HG03521 (cell line): ENCODE results near the gene OPHN1.

Experiments used
- ATAC-seq: cut with Tn5 transposase; IDR thresholded peaks from one replicate; pipeline ENCODE4 v1.9.1; 2021; ENCODE audit warnings: mild to moderate bottlenecking, moderate library complexity; ENCODE audit not compliant: unreplicated experiment

The OPHN1 gene

DNA sequence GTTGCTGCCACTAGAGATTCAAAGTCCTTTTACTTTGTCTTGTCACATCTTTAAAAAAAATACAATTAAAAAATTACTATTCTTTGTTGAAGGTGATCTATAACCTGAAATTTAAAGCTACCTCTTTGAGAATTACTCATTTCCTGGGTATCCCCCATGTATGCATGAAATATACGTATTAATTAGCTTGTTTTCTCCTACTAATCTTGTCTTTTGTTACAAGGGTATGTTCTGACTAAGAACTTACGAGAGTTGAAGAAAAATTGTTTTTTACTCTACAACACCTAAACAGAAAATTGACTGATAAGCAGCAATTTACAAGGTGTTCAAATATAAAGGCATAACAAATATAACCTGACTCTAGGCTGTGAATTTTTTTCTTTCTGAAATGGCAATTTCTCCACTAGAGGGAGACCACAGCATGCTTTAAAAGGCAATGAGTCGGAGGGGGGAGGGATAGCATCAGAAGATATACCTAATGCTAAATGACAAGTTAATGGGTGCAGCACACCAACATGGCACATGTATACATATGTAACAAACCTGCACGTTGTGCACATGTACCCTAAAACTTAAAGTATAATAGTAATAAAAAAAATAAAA is 249.6 kb downstream of the OPHN1 start:
- ATAC-seq = no peak

DNA sequence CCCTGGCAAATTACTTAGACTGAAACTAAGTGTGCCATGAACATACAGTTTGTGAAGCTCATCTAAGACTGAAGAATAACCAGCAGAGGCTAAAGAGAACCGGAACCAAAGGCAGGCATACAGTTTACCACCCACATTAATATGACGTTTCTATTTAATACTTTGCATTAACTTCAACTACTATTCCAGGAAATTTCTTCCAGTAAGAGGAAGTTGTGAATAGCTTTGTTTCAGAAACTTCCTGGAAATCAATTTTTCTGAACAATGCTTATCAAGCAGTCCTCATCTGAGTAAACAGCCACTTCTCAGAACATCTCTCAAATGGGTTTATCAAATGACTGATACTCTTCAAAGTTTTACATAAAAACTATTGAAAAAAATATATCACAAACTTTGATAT is 252.7 kb downstream of the OPHN1 start:
- no peak for ATAC-seq

DNA sequence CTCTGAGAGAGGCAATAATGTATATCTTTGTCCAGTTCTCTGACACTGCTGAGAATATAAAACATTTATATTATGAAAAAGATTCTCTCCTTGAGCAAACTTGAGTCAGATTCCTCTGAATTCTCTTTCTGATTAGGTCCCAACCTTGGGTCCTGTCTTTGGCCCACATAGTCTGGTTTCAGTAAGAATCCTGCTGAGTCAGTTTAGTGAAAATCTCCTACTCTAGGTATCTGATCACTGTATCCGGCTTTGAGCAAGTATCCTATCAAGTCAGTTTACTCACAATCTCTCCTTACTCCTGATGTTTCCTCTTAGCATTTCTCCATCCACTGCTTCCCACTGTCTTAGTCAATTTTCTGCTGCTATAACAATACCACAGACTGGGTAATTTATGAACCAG is 253.9 kb downstream of the OPHN1 start:
- no peak for ATAC-seq

DNA sequence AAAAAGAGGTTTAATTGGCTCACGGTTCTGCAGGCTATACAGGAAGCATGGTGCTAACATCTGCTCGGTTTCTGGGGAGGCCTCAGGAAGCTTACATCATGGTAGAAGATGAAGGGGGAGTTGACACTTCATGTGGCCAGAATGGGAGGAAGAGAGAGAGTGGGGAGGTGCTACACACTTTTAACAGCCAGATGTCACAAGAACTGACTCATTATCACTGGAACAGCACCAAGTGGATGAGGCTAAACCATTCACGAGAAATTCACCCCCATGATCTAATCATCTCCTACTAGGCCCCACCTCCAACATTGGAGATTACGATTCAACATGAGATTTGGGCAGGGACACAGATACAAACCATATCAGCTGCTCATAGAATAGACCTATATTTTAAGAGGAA is 255.8 kb downstream of the OPHN1 start:
- no peak for ATAC-seq

DNA sequence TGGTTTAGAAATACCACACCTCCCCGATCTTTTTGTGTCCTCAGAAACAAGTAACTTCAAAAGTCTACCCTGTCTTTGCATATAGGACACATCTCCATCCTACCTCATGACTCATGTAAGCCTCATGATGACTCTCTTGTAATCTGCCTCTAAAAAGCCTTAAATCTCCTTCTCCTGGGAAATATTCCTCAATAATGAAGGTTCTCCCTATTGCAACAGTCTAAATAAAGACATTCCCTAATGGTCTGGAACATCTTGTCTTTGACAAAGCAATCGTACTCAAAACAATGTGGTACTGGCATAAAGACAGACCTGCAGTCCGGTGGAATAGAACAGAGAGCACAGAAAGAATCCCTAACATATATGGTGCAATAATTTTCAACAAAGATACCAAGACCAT is 257.7 kb downstream of the OPHN1 start:
- ATAC-seq = no peak

DNA sequence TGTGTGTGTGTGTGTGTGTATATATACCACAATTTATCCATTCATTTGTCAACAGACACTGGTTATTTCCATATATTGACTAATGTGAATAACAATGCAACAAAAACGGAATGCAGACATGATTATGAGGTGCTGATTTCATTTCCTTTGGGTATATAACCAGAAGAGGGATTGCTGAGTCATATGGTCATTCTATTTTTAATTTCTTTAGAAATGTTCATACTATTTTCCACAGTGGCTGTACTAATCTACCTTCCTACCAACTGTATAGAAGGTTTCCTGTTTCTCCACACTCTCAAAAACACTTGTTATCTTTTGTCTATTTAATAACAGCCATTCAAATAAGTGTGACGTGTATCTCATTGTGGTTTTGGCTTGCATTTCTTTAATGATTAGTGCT is 269.9 kb downstream of the OPHN1 start:
- no peak for ATAC-seq

DNA sequence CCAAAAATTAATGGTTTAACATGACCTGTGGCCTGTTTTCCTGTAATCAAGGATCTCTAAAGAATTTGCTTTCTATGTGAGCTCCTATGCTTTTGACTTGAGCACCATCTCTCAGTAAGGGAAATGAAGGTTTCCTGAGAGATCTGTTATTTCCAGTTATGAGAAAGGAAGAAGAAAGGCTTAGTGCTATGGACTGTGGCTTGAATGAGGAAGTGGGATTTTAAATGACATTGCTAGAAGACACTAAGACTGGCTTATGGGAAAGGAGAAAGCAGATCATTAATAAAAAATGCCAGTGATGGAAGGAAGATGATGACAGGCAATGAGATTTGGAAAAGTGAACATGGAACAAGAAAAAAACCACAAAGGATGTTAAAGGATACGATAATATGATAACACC is 285.4 kb downstream of the OPHN1 start:
- no peak for ATAC-seq

DNA sequence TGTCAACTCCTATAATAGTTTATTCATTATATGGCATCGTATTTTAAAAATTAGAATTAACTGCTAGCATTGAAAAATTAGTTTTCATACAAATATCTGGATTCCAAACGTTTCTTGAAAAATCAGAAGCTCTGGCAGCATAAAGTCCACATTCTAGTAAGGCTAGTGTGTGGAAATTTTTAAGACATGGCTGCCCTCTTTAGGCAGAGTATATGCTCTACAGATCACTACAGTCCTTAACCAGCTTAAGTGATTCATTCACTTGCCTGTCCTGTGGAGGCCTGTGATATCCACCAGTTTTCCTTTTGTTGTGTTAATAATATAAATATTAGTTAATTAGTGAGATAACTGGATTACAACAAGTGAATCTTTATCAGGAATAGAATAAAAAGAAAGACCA is 287.2 kb downstream of the OPHN1 start:
- no peak for ATAC-seq

DNA sequence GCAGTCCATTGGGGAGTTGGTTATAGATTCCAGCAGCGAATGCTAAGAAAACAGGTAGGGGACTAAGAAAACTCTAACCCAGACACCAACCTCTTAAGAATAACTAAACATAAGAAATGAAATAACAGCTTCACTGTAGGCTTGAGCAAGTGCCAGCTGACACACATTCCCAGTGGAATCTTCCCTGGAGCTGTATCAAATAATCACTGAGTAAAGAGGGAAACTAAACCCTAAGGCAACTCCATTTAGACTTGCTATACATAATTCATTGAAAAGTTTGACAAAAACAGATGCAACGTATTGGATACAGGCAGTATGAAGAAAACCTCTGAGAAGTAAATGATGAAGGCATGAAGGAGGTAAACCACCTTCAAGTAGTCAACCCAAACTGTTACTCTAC is 293.5 kb downstream of the OPHN1 start:
- no peak for ATAC-seq

DNA sequence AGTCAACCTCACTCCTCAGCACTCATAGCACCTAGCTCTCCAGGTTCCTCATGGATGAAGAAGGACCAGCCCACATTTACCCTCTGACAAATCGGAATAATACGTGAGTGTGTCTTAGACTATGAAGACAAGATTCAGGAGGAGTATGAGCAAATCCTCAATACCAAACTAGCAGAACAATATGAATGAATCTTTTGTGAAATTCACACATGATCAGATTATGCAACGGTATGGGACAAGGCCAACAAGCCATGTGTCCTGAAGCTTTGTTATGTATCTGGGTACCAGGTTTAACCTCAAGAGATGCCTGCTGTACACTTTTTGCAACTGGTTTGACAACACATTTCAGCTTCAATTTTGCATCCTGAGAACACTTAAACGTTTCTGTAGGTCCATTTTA is 300.1 kb downstream of the OPHN1 start:
- ATAC-seq = no peak

DNA sequence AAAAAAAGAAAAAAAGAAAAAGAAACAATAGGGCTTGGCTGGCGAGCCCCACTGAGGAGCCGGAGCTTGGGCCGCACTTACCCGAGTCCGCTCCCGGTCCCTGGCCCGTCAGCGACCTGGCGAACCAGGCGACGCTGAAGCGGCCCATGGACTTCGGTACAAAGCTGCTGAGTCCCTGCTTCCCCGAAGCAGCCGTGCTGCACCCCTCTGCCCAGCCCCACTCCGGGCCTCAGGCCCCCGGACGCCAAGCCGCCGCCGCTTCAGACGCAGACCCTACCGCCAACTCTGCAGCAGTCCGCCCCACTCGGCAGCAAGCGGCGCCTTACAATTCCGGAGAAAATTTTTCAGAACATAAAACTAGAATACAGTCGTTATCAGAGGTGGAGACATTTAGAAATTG is 300.5 kb downstream of the OPHN1 start:
- ATAC-seq = no peak

DNA sequence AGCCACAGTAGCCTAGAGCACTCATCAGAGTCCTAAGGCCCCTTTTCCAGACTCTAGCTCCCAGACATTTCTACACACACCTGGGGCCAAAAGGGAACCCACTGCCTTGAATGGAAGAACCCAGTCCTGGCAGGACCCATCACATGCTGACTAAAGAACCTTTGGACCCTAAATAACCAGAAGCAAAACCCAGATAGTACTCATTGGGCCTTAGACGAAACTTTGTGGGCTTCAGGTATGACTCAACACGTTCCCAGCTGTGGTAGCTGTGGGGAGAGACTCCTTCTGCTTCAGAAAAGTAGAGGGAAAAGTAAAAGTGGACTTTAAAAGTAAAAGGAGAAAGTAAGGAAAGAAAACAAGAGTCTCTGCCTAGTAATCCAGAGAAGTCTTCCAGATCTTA is 311.5 kb downstream of the OPHN1 start:
- ATAC-seq = no peak

DNA sequence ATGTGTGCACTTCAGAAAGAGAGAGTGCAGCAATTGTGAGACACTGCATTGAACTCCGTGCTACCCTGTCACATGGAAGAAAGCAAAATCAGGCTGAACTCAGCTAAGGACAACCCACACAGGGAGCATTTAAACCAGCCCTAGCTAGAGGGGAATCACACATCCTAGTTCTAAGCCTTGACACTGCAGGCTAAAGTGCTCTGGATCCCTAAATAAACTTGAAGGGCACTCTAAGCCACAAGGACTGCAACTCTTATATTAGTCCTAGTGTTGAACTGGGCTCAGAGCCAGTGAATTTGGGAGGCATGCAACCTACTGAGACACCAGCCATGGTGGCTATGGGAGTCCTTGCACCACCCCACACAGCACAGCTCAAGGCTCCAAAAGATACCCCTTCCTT is 311.9 kb downstream of the OPHN1 start:
- no peak for ATAC-seq

DNA sequence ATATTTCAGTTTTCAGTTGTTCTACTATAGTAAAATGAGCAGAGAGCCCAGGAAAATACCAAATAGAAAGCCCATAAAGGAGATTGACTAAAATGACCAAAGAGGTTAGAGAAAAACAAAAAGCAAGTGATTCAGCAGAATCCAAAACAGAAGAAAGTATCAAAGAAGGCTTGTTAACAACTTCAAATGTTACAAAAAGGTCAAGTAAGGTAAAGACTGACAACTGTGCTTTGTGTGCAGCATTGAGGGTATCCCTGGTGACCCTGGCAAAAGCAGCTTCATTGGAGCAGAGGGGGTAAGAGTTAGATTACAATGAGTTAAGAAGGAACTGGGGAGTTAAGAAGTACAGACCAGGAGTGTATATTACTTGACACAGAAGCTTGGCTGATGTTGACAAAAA is 317.9 kb downstream of the OPHN1 start:
- ATAC-seq = no peak

DNA sequence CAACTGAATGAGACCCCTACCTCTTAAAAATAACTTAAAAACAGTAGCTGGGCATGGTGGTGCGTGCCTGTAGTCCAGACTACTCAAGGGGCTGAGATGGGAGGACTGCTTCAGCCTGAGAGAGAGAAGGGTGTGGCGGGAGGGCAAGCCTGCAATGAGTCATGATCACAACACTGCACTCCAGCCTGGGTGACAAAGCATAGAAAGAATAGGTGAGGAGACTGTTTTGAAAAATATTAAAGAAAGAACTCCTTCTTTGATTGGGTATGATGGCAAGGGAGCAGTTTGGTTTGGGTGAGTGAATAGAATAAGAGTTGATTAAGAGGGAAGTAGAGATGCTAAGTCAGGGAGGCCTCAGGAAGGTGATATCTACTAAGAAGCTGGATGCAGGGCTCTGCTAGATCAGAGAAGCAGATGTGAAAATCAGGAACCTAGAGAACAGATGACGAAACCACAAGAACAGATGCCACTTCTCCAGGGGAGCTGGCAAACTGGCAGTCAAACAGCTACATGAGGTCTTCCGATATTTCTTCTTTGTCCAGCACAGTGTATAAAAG is 318.6 kb downstream of the OPHN1 start:
- ATAC-seq = no peak

DNA sequence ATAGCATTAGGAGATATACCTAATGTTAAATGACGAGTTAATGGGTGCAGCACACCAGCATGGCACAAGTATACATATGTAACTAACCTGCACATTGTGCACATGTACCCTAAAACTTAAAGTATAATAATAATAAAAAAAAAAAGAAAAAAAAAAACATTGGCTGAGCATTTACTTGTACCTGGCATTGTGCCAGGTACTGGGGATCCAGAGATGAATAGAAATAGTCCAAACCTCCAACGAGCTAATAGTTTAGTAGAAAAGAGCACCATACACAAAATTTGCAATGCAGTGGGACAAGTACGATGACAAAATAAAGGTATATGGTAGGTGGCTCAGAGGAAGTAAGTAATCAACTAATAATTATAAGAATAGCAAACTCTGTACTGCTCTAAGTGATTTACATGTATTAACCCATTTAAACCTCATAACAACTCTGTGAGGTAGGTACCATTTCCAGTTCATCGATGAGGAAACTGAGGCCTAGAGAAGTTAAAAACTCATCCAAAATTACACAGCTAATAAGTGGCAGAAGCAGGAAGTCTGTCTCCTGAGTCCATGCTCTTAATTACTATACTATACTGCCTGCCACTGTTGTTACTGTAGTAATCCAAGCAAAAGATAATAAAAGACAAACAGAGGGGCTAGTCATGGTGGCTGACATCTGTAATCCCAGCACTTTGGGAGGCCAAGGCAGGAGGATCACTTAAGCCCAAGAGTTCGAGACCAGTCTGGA is 319.3 kb downstream of the OPHN1 start:
- no peak for ATAC-seq

DNA sequence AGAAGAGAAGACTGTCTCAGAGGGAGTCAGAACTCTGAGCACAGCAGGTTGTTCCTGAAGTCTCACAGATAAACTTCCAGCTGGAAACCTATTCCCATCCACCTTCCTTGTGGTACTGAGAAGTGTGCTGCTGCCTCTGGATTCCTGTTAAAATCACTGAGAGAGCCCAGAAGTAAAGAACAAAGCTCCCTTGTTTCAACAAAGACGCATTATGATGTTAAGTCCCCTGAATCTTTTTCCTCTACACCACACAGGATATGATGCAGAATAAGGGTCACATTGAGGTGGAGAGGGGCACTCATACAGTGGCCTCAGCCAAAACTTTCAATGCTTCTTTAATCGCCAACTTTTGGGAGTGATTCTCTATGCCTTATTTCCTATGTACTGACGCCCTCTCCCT is 321.0 kb downstream of the OPHN1 start:
- no peak for ATAC-seq

DNA sequence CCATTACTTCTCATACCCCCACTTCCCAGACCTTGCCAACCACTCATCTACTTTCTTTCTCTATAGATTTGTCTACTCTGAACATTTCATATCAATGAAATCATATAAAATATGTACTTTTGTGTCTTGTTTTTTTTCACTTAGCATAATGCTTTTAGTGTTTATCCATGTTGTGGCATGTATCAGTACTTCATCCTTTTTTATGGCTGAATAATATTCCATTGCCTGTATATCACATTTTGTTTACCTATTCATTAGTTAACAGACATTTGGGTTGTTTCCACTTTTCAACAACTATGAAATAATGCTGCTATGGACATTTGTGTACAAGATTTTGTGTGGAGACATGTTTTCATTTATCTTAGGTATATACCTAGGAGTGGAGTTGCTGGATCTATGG is 324.1 kb downstream of the OPHN1 start:
- no peak for ATAC-seq

DNA sequence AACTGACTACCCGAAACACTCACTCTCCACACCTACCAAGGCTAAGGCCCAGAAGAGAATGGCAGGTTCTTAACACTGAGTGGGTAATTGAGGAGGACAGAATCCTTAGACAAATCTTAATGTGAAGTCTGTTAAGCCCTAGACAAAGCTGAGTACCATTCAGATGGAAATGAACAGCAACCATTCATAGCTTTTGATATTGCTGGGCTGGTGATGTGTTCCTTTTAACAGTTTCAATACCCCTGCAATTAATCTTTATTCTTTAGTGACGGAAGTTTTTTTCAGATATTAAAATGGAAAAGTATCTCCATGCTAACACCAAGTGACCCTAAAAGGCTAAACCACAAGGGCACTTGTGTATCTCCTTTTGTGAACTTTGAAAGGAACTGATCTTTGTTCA is 334.9 kb downstream of the OPHN1 start:
- ATAC-seq = no peak

DNA sequence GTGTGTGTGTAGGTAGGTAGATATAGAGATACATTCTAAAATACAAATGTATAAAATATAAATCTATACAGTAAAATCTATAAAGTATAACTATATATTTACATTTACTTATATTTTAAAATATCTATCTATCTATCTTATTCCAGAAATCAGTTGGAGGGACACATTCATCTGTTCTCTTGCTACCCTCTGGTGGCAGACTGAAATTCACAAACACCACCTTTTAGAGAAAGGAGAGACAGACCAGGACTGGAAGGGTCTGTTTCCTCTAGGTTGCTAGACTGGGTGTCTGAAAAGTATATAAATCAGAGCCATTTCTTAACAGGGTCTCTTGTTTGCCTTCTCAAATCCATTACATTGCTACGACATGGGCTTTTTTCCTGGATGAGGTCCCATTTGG is 343.0 kb downstream of the OPHN1 start:
- no peak for ATAC-seq

DNA sequence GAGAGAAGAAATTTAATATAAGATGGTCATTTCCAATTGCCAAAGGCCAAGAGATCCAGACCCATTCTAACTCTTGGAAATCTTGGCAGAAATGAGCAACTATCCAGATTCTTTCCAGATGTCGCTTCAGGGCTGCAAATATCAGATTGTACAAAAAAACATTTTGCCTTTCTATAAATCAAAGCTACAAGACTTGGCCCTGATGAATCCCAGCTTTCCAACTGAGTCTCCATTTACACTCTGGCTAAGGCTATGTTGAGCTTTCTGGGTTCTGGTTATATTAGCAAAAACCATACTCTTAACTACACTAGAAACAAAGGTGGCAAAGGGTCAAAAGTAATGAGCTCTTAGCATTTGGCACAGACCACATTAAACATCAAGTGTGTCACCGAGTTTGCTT is 345.8 kb downstream of the OPHN1 start:
- ATAC-seq = no peak

DNA sequence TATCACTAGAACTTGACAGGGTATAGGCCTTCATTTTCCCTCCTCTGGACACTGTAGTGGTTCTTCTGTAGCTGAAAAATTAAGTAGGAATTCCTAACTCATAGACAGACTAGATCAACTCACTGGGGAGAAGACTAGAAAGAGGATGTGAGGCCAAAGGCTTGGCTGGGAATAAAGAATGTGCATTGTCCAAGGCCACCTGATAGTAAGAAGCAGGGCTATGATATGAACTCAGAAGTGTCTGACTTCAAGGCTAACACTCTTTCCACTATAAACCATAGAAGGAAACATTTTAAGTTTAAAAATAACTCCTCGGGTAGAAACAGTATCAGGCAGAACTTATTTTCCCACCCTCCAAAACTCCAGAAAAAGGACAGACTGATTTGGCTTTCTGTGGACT is 346.6 kb downstream of the OPHN1 start:
- no peak for ATAC-seq

DNA sequence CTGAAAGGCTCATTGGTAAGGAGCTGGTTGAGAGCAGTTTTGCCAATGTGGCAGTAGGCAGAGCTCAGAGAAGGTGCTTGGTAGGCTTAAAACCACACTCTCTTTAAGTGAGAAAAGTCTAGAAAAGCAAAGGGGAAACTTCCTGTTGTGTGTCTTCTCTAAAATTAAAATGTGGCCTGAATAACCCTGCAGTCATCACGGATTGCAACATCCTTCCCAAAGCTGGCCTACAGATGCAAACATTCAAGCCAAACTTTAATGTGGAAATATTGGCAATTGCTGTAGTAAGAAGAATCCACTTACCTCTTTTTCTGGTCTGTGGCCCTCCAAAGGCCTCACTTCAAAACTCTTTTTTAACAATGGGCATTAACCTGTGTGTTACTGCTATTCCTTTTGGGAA is 348.5 kb downstream of the OPHN1 start:
- no peak for ATAC-seq
